SH-SY5Y (cell line): Measurements from ENCODE around the gene NFAT5.

Experiments
- GATA2 ChIP-seq: IDR thresholded peaks from 2 replicates; pipeline ENCODE4 v1.6.1; 2011; ENCODE audit warnings: mild to moderate bottlenecking, low read depth, low read length
- GATA3 ChIP-seq: IDR thresholded peaks from 2 replicates; pipeline ENCODE4 v1.6.1; 2011; ENCODE audit warnings: low read depth, mild to moderate bottlenecking, low read length, moderate library complexity

Gene NFAT5

GRCh38 chr16:69754143-69754468 is 188.3 kb downstream of the NFAT5 start:
- TF ChIP-seq GATA3 (no peak), GATA2 (no peak)
